ENCODE data around the gene PDE3A. TPM values are rescaled to one million over a fixed set of nuclear protein-coding genes. Genes with fewer than 3 reads are reported as not detected.

Gene PDE3A
- polyA plus RNA-seq, 1 of the 3 experiments (the other 2 are of a cell fraction): 0.67 TPM

- 69% methylated on average over 8 of the region's 8 CpGs for WGBS (ENCODE audit: low lambda C conversion rate)
- Histone ChIP-seq H3K27me3 (ENCODE audit: insufficient read depth) (no peaks in the 10 kb centered on the region), H2AFZ (ENCODE audit: low read depth) (no peak overlapping the region), H3K9me2 (no peaks in the 10 kb centered on the region), H3K4me1 (ENCODE audit: control insufficient read depth in 1 of 2, insufficient read depth in 2 of 2, low read depth in 1 of 2, low read length in 1 of 2) (no peaks in the 10 kb centered on the region; a peak in 2 of 4 replicates), H3K27ac (ENCODE audit: low read depth in 2 of 2, low read length in 1 of 2) (no peak overlapping the region; a peak in 2 of 4 replicates), H3K9ac (no peak overlapping the region), H3K4me3 (ENCODE audit: low read depth in 2 of 2, low read length in 1 of 2) (no peak overlapping the region), H3F3A (replicated peaks; ENCODE audit: insufficient read depth) (peaks cover 18% of the 10 kb centered on the region), H3K79me2 (ENCODE audit: insufficient read depth) (peaks cover 23% of the 10 kb centered on the region), H3K36me3 (replicated peaks in 1 of 2; ENCODE audit: control insufficient read depth in 1 of 2, insufficient read depth in 2 of 2, low read length in 1 of 2) (no peaks in the 10 kb centered on the region), H4K20me1 (ENCODE audit: insufficient read depth) (no peaks in the 10 kb centered on the region), H3K9me3 (no peaks in the 10 kb centered on the region), H3K4me2 (no peak overlapping the region)
- no peak for DNase-seq
- ChIA-PET CTCF (interaction anchor here (0.7 to 1.4 kb wide), 2 partner anchors 17 to 22 kb away, joined by 3 to 4 read pairs; no protein-coding TSS in a partner anchor), POLR2A (no interaction called here)
- no peak for TF ChIP-seq MAX (IDR thresholded peaks at IDR 0.05; ENCODE audit: low read depth)
- no peak for TF ChIP-seq IRF3 (IDR thresholded peaks at IDR 0.05; ENCODE audit: low read depth, low read length)
- TF ChIP-seq MEF2A (IDR thresholded peaks at IDR 0.05; ENCODE audit: borderline replicate concordance, low read depth): no peak
- TF ChIP-seq SIN3A (IDR thresholded peaks at IDR 0.05; ENCODE audit: borderline replicate concordance, low read depth, low read length): no peak
- no peak for TF ChIP-seq USF2 (IDR thresholded peaks at IDR 0.05; ENCODE audit: borderline replicate concordance, low read depth, low read length)
- no peak for TF ChIP-seq USF1 (IDR thresholded peaks at IDR 0.05; ENCODE audit: borderline replicate concordance, low read depth)
- TF ChIP-seq NRF1 (IDR thresholded peaks at IDR 0.05; ENCODE audit: low read depth, low read length): no peak
- TF ChIP-seq GATA2 (CRISPR knock-in tag; IDR thresholded peaks at IDR 0.05): no peak
- TF ChIP-seq TCF12 (IDR thresholded peaks at IDR 0.05): no peak
- no peak for TF ChIP-seq JUND (IDR thresholded peaks at IDR 0.05)
- TF ChIP-seq FOXJ3 (CRISPR knock-in tag; IDR thresholded peaks at IDR 0.05): no peak
- TF ChIP-seq RCOR1 (IDR thresholded peaks at IDR 0.05; ENCODE audit: low read length): no peak
- TF ChIP-seq GABPA (IDR thresholded peaks at IDR 0.05; ENCODE audit: low read depth): no peak
- TF ChIP-seq RAD21 (IDR thresholded peaks at IDR 0.05; ENCODE audit: low read length): no peak
- TF ChIP-seq MXI1 (IDR thresholded peaks at IDR 0.05; ENCODE audit: low read depth, low read length): no peak
- no peak for TF ChIP-seq CHD2 (IDR thresholded peaks at IDR 0.05; ENCODE audit: low read length, partially characterized antibody)
- TF ChIP-seq EP300 (IDR thresholded peaks at IDR 0.05; ENCODE audit: borderline replicate concordance in 1 of 2, low read depth in 1 of 2, low read length in 1 of 2): no peak
Observed at GRCh38 chr12:20527417-20528163, 159.3 kb downstream of the PDE3A start.

Measured in SK-N-SH (cell line).